Thymus (tissue), 11 donors: ENCODE results near the gene SNX11. TPM values are rescaled to one million over a fixed set of nuclear protein-coding genes. Genes with fewer than 3 reads are reported as not detected.

Experiments used
- DNase-seq, 9 donors: peaks; one replicate each; pipeline ENCODE4 v3.0.0-alpha.2; 2013; ENCODE audit warnings: low spot score in 9 of 9, low read depth in 6 of 9, missing footprints in 1 of 9
- H3K27ac ChIP-seq, 2 donors: one replicate each; pipeline ENCODE4 v1.5.1; 2013; ENCODE audit warnings: control low read depth in 1 of 2, low read depth in 1 of 2, low read length in 1 of 2, mild to moderate bottlenecking in 1 of 2, moderate library complexity in 1 of 2
- H3K27me3 ChIP-seq, 2 donors: one replicate each; pipeline ENCODE4 v1.5.1; 2013; ENCODE audit warnings: low read length in 1 of 2; ENCODE audit not compliant: control insufficient read depth in 2 of 2, insufficient read depth in 1 of 2
- H3K36me3 ChIP-seq, 2 donors: one replicate each; pipeline ENCODE4 v1.5.1; 2013; ENCODE audit warnings: low read length in 1 of 2, mild to moderate bottlenecking in 1 of 2, moderate library complexity in 1 of 2; ENCODE audit not compliant: control insufficient read depth in 2 of 2, insufficient read depth in 2 of 2
- H3K4me1 ChIP-seq, 2 donors: one replicate each; pipeline ENCODE4 v1.5.1; 2013; ENCODE audit warnings: low read length in 2 of 2; ENCODE audit not compliant: control insufficient read depth in 2 of 2, insufficient read depth in 2 of 2
- H3K4me3 ChIP-seq, 2 donors: one replicate each; pipeline ENCODE4 v1.5.1; 2013; ENCODE audit warnings: low read length in 2 of 2, control low read depth in 1 of 2, mild to moderate bottlenecking in 1 of 2
- H3K9me3 ChIP-seq, 2 donors: one replicate each; pipeline ENCODE4 v1.5.1; 2013; ENCODE audit warnings: low read length in 1 of 2, mild to moderate bottlenecking in 1 of 2; ENCODE audit not compliant: control insufficient read depth in 2 of 2, insufficient read depth in 1 of 2
- WGBS: extraction: QIAGEN DNeasy Blood & Tissue Kit; methylation state at CpG from one replicate; pipeline ENCODE4 v1.1.7; 2013; 5-methylcytosine and 5-hydroxymethylcytosine counted together
- polyA plus RNA-seq: library from polyadenylated mRNA; stranded (reverse); fragments of 200-250 nt; gene quantifications from one replicate; pipeline ENCODE4 v1.2.3, GENCODE V29; 2013
- total RNA-seq: library from RNA; stranded (reverse); fragments of 120-200 nt; gene quantifications from one replicate; pipeline ENCODE4 v1.2.4, GENCODE V29; 2013
- donor health status: healthy.

SNX11 gene
- total and polyA plus RNA-seq, 2 donors: 15.9 to 23.6 TPM

DNA sequence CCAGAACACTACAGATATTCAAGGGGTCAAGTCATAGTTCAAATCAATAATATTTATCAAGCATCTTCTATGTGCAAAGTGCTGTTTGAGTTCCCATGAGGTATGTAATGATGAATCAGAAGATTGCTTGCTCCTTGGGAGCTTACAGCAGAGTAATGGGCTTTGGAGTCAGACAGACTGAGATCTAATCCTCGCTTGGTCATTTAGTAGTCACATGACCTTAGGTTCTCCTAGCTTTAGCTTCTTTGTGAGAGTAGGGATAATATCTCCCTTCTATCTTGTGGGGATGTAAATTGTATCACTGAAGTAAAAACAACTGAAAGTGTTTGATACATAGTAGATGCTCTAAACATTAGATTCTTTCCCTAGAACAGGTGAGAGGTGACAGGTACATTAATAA lies 30.1 kb downstream of the SNX11 start:
- Histone ChIP-seq H3K27me3 (no peaks in the 10 kb centered on the region), H3K36me3 (peaks cover 3 to 5% of the 10 kb centered on the region in 2 donors), H3K4me3 (no peak overlapping the region), H3K4me1 (no peaks in the 10 kb centered on the region), H3K9me3 (no peaks in the 10 kb centered on the region), H3K27ac (no peak overlapping the region)
- DNase-seq: no peak
- WGBS: 98% methylated on average over 1 of the region's 1 CpG

DNA sequence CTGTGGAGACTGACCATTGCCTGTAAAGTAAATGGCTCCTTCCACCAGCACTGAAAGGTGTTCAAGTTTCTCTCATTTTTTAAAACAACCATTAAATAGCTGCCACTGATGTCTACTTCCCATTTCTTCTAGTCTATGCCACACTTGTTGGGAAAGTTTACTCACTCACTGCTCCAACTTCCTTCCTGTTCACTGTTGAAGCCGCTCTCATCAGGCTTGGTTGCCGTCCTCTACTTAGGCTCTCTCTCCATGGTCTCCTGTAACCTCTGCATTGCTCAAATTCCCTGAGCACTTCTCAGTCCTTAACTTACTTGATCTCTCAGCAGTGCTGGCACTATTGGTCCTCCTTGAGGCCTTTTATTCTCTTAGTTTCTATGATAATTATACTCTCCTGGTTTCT lies 32.4 kb downstream of the SNX11 start:
- Histone ChIP-seq H3K4me3 (no peak overlapping the region), H3K36me3 (peaks cover 0 to 13% of the 10 kb centered on the region in 2 donors), H3K27me3 (peaks cover 0 to 2% of the 10 kb centered on the region in 2 donors), H3K4me1 (no peaks in the 10 kb centered on the region), H3K9me3 (no peaks in the 10 kb centered on the region), H3K27ac (no peak overlapping the region)
- DNase-seq: no peak
- 19% methylated on average over 2 of the region's 2 CpGs for WGBS

DNA sequence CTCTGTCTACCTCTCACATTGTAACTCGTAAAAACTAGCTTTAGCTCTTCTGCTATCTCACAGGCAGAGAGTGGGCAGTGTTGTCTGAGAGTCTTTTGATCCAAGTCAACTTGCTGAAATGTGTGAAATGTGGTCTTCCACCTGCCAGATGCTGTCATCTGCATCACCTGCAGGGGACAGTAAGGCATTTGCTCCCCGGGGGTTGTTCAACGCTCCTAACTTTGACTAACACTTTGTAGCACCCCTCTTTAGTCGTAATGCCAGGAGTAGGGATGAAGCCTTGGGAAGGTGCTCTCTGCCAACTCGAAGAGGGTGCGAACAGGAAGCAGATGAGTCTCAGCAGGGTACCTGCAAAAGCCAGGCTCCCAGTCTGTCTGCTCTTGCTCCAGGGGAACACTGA lies 36.1 kb downstream of the SNX11 start:
- H3K9me3 ChIP-seq: no peaks in the 10 kb centered on the region
- no peaks in the 10 kb centered on the region for H3K4me1 ChIP-seq
- peaks cover 0 to 2% of the 10 kb centered on the region in 2 donors for H3K27me3 ChIP-seq
- H3K4me3 ChIP-seq: no peak overlapping the region
- 84% methylated on average over 6 of the region's 6 CpGs for WGBS
- peaks cover 5 to 13% of the 10 kb centered on the region in 2 donors for H3K36me3 ChIP-seq
- no peak overlapping the region for H3K27ac ChIP-seq
- no peak for DNase-seq

DNA sequence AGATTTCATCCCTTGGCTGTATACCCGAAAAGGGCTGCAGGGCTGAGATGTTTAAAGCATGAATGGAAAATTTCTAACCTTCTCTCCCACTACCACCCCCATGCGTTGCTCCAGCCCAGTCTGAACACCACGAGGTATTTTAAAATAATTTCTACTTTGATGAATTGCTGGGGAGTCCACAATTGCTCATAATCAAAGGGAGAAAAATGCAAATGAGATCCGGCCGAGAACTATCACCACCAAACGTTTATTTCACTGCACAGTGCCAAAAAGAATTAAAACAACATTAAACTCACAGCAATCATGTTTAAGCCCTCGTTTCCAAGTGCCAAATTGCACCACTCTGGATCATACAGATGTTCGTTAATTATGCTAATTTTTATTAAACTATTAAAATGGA lies 36.7 kb downstream of the SNX11 start:
- Histone ChIP-seq H3K9me3 (no peaks in the 10 kb centered on the region), H3K27ac (no peak overlapping the region), H3K4me3 (no peak overlapping the region), H3K27me3 (peaks cover 0 to 2% of the 10 kb centered on the region in 2 donors), H3K4me1 (no peaks in the 10 kb centered on the region), H3K36me3 (peaks cover 5 to 13% of the 10 kb centered on the region in 2 donors)
- 96% methylated on average over 8 of the region's 8 CpGs for WGBS
- no peak for DNase-seq

DNA sequence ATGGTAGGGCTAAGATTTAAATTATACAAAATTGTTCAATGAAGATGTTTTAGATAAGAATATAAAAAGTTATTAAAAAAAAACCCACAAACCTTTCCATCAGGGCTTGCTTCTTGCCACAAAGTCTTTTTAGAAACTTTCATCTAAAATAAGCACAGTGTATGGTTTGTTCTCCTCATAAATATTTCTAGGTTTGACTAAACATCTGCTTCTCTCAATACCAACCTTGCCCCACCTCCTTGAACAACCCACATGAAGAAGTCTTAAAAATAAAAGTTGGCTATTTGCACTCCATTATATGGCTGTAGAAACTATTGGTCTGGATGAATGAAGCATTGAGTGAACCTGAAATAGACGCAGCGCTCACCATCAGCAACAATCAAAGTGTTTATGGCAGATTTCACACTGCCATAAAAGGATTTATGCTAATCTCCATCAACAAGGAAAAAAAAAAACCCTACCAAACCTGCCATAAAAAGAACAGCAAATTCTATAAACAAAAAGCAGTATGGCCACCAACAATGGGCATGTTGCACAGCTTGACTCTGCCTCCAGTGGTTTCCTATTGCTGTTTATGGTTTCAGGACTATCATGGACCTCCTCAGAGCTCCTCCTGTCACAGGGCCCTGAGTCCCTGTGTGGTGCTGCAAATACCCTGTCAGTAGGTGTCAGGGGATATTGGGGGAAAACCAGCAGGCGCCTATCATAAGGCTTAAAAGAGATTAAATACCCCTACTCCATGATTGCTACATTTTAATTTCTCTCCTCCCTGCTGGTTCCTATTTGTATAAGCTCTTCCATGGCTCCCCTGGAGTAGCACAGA lies 37.6 kb downstream of the SNX11 start:
- Histone ChIP-seq H3K27ac (no peak overlapping the region), H3K4me3 (no peak overlapping the region), H3K4me1 (no peaks in the 10 kb centered on the region), H3K36me3 (peaks cover 5 to 13% of the 10 kb centered on the region in 2 donors), H3K9me3 (no peaks in the 10 kb centered on the region), H3K27me3 (peaks cover 0 to 2% of the 10 kb centered on the region in 2 donors)
- 95% methylated on average over 3 of the region's 3 CpGs for WGBS
- DNase-seq: no peak

DNA sequence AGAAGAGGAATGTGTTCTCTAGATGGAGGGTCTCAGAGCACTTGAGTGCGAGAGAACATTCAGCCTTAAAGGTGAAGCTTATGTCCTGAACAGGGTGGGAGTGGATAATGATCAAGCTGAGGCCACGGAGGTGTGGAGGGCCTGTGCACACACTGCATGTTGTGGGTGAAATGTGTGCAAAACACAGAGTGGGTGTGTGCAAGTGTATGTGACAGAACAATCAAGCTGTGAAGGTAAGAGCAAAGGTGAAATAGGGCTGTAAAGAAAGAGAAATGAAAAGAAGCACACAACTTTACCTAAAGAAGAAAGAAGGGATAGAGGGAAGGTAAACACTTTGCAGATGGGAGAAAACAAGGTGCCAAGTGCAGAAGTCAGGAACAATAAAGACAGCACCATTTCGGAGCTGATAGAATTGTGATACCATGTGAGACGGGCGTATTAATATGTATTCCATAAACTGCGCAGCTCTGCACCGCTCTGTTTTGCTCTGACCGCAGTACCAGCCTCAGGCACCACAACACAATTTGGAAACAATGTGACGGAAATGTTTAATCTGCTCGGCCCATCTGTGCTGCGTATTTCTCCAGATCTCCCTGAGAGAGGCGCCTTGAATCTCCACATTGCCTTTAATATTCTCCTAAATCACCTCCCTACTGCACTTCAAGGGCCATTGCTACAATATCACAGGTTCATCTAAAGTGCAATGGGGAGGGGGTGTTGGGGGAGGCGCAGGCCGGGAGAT lies 40.6 kb downstream of the SNX11 start:
- no peak for DNase-seq
- Histone ChIP-seq H3K27me3 (peaks cover 0 to 2% of the 10 kb centered on the region in 2 donors), H3K36me3 (peaks cover 5 to 8% of the 10 kb centered on the region in 2 donors), H3K4me1 (no peaks in the 10 kb centered on the region), H3K9me3 (no peaks in the 10 kb centered on the region), H3K27ac (no peak overlapping the region), H3K4me3 (no peak overlapping the region)
- WGBS: 67% methylated on average over 14 of the region's 14 CpGs

DNA sequence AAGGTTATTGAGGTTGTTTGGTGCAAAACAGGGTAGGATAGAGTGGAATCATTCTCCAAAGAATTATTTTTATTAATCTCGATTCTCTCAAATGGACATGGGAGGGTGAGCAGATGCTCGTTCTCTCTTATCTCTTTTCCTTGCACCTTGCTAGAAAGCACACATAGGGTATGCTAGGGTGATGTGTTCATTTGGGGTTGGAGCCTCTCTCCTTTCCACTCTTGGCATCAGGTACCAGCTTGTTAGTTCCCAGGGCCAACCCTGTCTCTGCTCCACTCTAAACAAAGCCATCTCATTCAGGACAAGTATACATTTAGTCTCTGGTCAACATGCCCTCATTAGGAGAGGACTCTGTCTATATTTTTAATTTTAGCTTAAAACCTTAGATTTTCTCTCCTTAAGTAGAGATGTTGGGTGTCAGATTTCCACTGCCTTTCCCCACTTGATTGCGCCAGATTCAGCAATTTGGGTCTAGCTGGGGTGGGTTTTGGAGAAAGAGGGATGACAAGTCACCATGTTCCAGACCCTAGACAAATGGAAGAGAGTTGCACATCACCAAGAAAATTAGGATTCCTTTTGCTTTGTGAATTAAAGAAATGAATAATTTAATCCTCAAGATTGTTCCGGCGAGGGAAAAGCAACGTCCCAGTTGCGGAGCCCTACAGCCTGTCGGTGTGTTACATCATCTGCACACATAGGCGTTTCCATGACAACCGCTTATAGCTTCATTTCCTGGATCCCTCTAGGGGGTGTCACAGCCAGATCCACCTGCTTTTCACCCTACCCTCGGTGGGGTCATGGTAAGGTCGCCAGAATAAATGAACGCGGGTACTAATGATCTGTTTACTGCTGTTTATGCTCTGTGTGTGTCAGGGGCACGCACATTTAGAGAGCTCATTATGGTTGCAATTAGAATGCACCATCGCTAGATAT lies 41.6 kb downstream of the SNX11 start:
- no peak overlapping the region for H3K4me3 ChIP-seq
- WGBS: 90% methylated on average over 16 of the region's 16 CpGs
- no peaks in the 10 kb centered on the region for H3K4me1 ChIP-seq
- H3K9me3 ChIP-seq: no peaks in the 10 kb centered on the region
- DNase-seq: peak in 1 of 9 donors; percentile 19
- no peak overlapping the region for H3K27ac ChIP-seq
- H3K36me3 ChIP-seq: peaks cover 3 to 12% of the 10 kb centered on the region in 2 donors
- H3K27me3 ChIP-seq: no peaks in the 10 kb centered on the region

DNA sequence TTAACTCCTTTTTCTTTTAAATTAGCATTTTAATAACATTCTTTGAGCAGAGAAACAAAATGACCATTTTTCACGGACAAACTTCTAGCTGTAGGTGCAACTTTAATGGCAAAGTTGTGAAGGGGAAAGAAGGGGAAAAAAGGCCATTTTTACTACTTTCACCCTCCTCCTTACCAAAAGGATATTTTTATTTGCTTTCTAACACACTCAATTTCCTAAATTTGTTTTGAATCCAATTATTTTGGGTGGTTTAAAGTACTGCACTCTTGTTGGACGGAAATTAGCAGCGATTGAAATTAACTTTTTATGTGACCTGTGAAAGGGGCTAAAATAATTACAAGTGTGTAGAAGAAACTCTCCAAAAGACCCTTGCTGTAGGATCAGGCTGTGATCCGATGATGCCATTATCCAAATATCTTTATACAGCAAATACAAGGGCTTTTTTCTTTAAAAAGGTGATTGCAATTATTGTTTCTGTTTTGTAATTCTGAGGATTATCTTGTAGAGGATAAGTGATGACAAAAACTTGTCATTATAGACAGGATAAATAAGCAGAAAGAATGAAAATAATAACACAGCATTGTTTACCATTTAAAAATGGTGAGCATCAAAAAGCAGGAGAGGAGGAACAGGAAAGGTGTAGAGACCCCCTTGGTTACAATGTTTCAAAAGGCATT lies 42.4 kb downstream of the SNX11 start:
- Histone ChIP-seq H3K9me3 (no peaks in the 10 kb centered on the region), H3K27ac (no peak overlapping the region), H3K36me3 (peaks cover 3 to 16% of the 10 kb centered on the region in 2 donors), H3K4me1 (no peaks in the 10 kb centered on the region), H3K27me3 (no peaks in the 10 kb centered on the region), H3K4me3 (no peak overlapping the region)
- 98% methylated on average over 4 of the region's 4 CpGs for WGBS
- DNase-seq: no peak
